ENCODE results near the gene ZBTB16.

Gene ZBTB16

GRCh38 chr11:114077482-114078305, 18.2 kb downstream of the ZBTB16 start (continued):
- TF ChIP-seq, protein P1, sequence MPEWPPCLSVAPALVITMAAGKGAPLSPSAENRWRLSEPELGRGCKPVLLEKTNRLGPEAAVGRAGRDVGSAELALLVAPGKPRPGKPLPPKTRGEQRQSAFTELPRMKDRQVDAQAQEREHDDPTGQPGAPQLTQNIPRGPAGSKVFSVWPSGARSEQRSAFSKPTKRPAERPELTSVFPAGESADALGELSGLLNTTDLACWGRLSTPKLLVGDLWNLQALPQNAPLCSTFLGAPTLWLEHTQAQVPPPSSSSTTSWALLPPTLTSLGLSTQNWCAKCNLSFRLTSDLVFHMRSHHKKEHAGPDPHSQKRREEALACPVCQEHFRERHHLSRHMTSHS (tag by site-specific recombination; IDR thresholded peaks at IDR 0.05), result no peak
- TF ChIP-seq ZNF596 (tag by site-specific recombination; IDR thresholded peaks at IDR 0.05) (no peak), KLF1 (tag by site-specific recombination; IDR thresholded peaks at IDR 0.05) (0 out of 2 replicates have a peak, but pooled peaks have one; percentile 8), ZFP41 (tag by site-specific recombination; IDR thresholded peaks at IDR 0.05; ENCODE audit: borderline replicate concordance) (no peak), IKZF3 (tag by site-specific recombination; IDR thresholded peaks at IDR 0.05) (0 out of 2 replicates have a peak, but pooled peaks have one; percentile 32), ZNF423 (tag by site-specific recombination; IDR thresholded peaks at IDR 0.05) (no peak)

DNA sequence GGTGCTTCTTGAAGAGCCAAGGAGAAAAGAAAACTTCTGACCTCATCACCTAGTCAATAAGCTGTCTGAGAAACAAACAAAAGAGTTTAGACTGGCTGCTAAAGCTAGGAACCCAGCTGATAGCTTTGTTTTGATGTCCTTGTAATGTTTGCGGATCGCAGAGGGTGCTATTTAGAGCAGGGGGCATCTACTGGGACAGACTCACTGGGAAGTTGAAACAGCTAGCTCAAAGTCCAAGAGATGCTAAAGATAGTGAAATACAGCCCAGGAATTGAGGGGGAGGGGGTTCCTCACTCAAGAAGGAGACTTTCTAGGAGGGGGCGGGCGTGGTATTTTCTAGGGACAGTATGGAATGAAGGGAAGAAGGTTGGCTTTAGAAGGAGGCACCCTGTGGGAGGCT, 18.9 kb downstream of the ZBTB16 start:
- no peak overlapping the region for H3K4me3 ChIP-seq (ENCODE audit: low read depth, low read length)
- POLR2A ChIA-PET, result interaction anchor here (0.9 kb wide), 1 partner anchor 18 kb away, joined by 3 read pairs; no protein-coding TSS in a partner anchor
- TF ChIP-seq ZIC2 (tag by site-specific recombination; IDR thresholded peaks at IDR 0.05) (peak; percentile 83), ZNF664 (tag by site-specific recombination; IDR thresholded peaks at IDR 0.05) (no peak), PATZ1 (tag by site-specific recombination; IDR thresholded peaks at IDR 0.05) (0 out of 2 replicates have a peak, but pooled peaks have one; percentile 24)
- TF ChIP-seq, protein P2, sequence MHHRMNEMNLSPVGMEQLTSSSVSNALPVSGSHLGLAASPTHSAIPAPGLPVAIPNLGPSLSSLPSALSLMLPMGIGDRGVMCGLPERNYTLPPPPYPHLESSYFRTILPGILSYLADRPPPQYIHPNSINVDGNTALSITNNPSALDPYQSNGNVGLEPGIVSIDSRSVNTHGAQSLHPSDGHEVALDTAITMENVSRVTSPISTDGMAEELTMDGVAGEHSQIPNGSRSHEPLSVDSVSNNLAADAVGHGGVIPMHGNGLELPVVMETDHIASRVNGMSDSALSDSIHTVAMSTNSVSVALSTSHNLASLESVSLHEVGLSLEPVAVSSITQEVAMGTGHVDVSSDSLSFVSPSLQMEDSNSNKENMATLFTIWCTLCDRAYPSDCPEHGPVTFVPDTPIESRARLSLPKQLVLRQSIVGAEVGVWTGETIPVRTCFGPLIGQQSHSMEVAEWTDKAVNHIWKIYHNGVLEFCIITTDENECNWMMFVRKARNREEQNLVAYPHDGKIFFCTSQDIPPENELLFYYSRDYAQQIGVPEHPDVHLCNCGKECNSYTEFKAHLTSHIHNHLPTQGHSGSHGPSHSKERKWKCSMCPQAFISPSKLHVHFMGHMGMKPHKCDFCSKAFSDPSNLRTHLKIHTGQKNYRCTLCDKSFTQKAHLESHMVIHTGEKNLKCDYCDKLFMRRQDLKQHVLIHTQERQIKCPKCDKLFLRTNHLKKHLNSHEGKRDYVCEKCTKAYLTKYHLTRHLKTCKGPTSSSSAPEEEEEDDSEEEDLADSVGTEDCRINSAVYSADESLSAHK (tag by site-specific recombination; IDR thresholded peaks at IDR 0.05), result peak; percentile 59; the same call in 1 of the 2 replicates

DNA sequence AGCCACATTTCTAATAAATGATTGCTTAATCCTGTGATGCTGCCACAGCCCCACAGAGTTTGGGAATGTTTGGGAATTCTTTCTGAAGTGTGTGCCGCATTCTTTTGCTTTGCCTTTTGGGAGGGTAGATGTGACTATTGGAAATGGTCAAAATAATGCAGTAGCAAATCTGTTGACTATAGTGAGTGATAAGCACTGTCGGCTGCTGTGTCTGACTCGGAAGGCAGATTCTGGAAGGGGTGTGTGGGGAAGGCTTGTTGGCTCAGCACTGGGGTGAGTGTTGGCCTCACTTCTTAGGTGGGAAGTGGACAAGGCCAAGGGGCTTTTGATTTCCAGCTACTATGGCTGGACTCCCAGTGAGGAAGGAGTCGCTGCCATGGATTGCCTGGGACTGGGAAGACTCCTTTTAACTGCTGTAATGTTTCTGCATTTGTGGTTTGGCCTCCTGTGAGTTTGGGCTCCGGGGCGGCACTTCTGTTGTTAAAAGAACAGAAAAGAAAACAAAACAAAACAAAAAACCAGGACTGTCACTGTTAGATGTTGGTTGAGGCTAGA, 20.1 kb downstream of the ZBTB16 start:
- Histone ChIP-seq H3K9me3 (ENCODE audit: control insufficient read depth, insufficient read depth, low read depth, low read length) (no peaks in the 10 kb centered on the region), H3K4me3 (ENCODE audit: low read depth, low read length) (no peak overlapping the region), H3K4me1 (ENCODE audit: control insufficient read depth, insufficient read depth, low read length) (peaks cover 37% of the 10 kb centered on the region), H3K36me3 (ENCODE audit: control insufficient read depth in 2 of 2, insufficient read depth in 1 of 2, low read length in 2 of 2) (no peaks in the 10 kb centered on the region), H3K27ac (ENCODE audit: extremely low read depth, low read depth, low read length) (peak overlapping the region; percentile 20; the same call in 1 of the 2 replicates)
- TF ChIP-seq ZNF596 (tag by site-specific recombination; IDR thresholded peaks at IDR 0.05) (no peak), ZNF132 (tag by site-specific recombination; IDR thresholded peaks at IDR 0.05; ENCODE audit: borderline replicate concordance) (no peak), HOXD13 (CRISPR knock-in tag; IDR thresholded peaks at IDR 0.05; ENCODE audit: borderline replicate concordance) (no peak), ZIC2 (tag by site-specific recombination; IDR thresholded peaks at IDR 0.05) (peak; percentile 36; the same call in 1 of the 2 replicates), GLIS1 (tag by site-specific recombination; IDR thresholded peaks at IDR 0.05) (peak; percentile 72), ZFP37 (tag by site-specific recombination; IDR thresholded peaks at IDR 0.05) (no peak)
- TF ChIP-seq, protein P3, sequence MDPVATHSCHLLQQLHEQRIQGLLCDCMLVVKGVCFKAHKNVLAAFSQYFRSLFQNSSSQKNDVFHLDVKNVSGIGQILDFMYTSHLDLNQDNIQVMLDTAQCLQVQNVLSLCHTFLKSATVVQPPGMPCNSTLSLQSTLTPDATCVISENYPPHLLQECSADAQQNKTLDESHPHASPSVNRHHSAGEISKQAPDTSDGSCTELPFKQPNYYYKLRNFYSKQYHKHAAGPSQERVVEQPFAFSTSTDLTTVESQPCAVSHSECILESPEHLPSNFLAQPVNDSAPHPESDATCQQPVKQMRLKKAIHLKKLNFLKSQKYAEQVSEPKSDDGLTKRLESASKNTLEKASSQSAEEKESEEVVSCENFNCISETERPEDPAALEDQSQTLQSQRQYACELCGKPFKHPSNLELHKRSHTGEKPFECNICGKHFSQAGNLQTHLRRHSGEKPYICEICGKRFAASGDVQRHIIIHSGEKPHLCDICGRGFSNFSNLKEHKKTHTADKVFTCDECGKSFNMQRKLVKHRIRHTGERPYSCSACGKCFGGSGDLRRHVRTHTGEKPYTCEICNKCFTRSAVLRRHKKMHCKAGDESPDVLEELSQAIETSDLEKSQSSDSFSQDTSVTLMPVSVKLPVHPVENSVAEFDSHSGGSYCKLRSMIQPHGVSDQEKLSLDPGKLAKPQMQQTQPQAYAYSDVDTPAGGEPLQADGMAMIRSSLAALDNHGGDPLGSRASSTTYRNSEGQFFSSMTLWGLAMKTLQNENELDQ (tag by site-specific recombination; IDR thresholded peaks at IDR 0.05; ENCODE audit: low read depth), result no peak
- ChIA-PET CTCF (interaction anchor here (1.6 to 4.0 kb wide), 2 partner anchors 43 to 182 kb away, joined by 4 to 16 read pairs; no protein-coding TSS in a partner anchor), POLR2A (no interaction called here)

More for the DNA sequence above, 18.9 kb downstream of the ZBTB16 start:
- peaks cover 37% of the 10 kb centered on the region for H3K4me1 ChIP-seq (ENCODE audit: control insufficient read depth, insufficient read depth, low read length)
- H3K9me3 ChIP-seq (ENCODE audit: control insufficient read depth, insufficient read depth, low read depth, low read length), result no peaks in the 10 kb centered on the region
- H3K36me3 ChIP-seq (ENCODE audit: control insufficient read depth in 2 of 2, insufficient read depth in 1 of 2, low read length in 2 of 2), result no peaks in the 10 kb centered on the region
- peak overlapping the region; percentile 21; the same call in 1 of the 2 replicates for H3K27ac ChIP-seq (ENCODE audit: extremely low read depth, low read depth, low read length)
- CTCF ChIA-PET, result interaction anchor here (0.6 to 0.9 kb wide), 3 partner anchors 39 to 227 kb away, joined by 3 to 4 read pairs (median 3); no protein-coding TSS in a partner anchor

Measured in HEK293 (cell line).